ENCODE results near the gene ATR. TPM values are rescaled to one million over a fixed set of nuclear protein-coding genes. Genes with fewer than 3 reads are reported as not detected.

ATR gene
- polyA plus RNA-seq, 1 donor from 2014 or later: 26.1 TPM

DNA sequence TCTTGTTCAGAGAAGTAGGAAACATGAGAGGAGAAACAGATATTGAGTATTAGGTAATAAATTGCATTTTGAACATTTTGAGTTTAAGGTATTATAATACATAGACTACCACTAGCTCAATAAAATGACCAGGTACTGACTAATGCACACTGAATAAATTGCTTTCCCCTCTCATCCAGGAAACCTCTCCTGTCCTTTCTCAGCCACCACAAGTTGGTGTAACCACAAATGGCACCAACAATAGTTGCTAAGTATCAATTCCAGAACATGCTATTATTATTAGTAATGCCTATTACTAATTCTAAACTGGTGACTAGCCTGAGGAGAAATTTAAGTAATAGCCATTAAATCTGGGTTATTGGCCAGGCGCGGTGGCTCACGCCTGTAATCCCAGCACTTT is 83.4 kb downstream of the ATR start:
- Histone ChIP-seq H2AFZ (ENCODE audit: low read depth, low read length) (no peak overlapping the region), H3K9ac (ENCODE audit: low read length) (no peak overlapping the region), H3K4me2 (ENCODE audit: low read length) (no peak overlapping the region), H3K79me2 (replicated peaks; ENCODE audit: insufficient read depth, low read length) (no peaks in the 10 kb centered on the region), H4K20me1 (ENCODE audit: insufficient read depth) (no peaks in the 10 kb centered on the region), H3K36me3 (ENCODE audit: insufficient read depth, low read length) (no peaks in the 10 kb centered on the region), H3K9me3 (ENCODE audit: low read length) (no peaks in the 10 kb centered on the region), H3K27ac (ENCODE audit: low read length) (no peak overlapping the region), H3K9me2 (ENCODE audit: insufficient read depth, low read length) (no peaks in the 10 kb centered on the region), H3F3A (ENCODE audit: insufficient read depth, low read length, poor library complexity, severe bottlenecking) (no peaks in the 10 kb centered on the region), H3K4me3 (ENCODE audit: low read length) (no peak overlapping the region), H3K27me3 (ENCODE audit: insufficient read depth, low read depth, low read length) (no peaks in the 10 kb centered on the region)
- TF ChIP-seq MXI1 (conservative IDR thresholded peaks at IDR 0.05; ENCODE audit: poor library complexity, severe bottlenecking) (no peak), EZH2 (IDR thresholded peaks at IDR 0.05; ENCODE audit: borderline replicate concordance, insufficient read depth, low read length, poor library complexity, severe bottlenecking) (no peak), SMC3 (conservative IDR thresholded peaks at IDR 0.05; ENCODE audit: poor library complexity) (no peak), TAF1 (IDR thresholded peaks at IDR 0.05; ENCODE audit: low read depth) (no peak), POLR2AphosphoS5 (IDR thresholded peaks at IDR 0.05) (no peak), EP300 (conservative IDR thresholded peaks at IDR 0.05; ENCODE audit: poor library complexity, severe bottlenecking) (no peak), RAD21 (conservative IDR thresholded peaks at IDR 0.05) (no peak)
- TF ChIP-seq, protein P1, sequence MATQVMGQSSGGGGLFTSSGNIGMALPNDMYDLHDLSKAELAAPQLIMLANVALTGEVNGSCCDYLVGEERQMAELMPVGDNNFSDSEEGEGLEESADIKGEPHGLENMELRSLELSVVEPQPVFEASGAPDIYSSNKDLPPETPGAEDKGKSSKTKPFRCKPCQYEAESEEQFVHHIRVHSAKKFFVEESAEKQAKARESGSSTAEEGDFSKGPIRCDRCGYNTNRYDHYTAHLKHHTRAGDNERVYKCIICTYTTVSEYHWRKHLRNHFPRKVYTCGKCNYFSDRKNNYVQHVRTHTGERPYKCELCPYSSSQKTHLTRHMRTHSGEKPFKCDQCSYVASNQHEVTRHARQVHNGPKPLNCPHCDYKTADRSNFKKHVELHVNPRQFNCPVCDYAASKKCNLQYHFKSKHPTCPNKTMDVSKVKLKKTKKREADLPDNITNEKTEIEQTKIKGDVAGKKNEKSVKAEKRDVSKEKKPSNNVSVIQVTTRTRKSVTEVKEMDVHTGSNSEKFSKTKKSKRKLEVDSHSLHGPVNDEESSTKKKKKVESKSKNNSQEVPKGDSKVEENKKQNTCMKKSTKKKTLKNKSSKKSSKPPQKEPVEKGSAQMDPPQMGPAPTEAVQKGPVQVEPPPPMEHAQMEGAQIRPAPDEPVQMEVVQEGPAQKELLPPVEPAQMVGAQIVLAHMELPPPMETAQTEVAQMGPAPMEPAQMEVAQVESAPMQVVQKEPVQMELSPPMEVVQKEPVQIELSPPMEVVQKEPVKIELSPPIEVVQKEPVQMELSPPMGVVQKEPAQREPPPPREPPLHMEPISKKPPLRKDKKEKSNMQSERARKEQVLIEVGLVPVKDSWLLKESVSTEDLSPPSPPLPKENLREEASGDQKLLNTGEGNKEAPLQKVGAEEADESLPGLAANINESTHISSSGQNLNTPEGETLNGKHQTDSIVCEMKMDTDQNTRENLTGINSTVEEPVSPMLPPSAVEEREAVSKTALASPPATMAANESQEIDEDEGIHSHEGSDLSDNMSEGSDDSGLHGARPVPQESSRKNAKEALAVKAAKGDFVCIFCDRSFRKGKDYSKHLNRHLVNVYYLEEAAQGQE (IDR thresholded peaks at IDR 0.05; ENCODE audit: borderline replicate concordance): no peak

DNA sequence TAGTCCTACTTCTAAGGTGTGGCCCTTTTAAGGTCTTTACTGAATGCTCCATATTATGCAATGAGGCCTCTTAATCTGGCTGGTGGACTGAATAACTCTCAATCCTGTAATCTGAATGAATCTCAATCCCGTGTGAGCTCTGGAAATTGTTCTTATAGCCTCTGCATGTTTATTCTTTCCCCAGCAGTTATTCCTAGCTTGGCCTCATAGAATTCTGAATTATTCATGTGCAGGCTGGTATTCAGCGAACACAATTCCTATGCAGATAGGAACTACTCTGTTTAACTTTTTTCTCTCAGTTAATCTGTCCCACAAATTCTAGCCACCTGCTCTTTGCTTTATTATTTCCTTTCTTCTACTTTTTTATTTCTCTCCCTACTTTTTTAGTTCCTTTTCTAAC is 86.3 kb downstream of the ATR start:
- no peaks in the 10 kb centered on the region for H3K9me3 ChIP-seq (ENCODE audit: low read length)
- no peaks in the 10 kb centered on the region for H3K9me2 ChIP-seq (ENCODE audit: insufficient read depth, low read length)
- no peaks in the 10 kb centered on the region for H4K20me1 ChIP-seq (ENCODE audit: insufficient read depth)
- no peak overlapping the region for H3K4me2 ChIP-seq (ENCODE audit: low read length)
- no peak for TF ChIP-seq SMC3 (conservative IDR thresholded peaks at IDR 0.05; ENCODE audit: poor library complexity)
- TF ChIP-seq, protein P2, sequence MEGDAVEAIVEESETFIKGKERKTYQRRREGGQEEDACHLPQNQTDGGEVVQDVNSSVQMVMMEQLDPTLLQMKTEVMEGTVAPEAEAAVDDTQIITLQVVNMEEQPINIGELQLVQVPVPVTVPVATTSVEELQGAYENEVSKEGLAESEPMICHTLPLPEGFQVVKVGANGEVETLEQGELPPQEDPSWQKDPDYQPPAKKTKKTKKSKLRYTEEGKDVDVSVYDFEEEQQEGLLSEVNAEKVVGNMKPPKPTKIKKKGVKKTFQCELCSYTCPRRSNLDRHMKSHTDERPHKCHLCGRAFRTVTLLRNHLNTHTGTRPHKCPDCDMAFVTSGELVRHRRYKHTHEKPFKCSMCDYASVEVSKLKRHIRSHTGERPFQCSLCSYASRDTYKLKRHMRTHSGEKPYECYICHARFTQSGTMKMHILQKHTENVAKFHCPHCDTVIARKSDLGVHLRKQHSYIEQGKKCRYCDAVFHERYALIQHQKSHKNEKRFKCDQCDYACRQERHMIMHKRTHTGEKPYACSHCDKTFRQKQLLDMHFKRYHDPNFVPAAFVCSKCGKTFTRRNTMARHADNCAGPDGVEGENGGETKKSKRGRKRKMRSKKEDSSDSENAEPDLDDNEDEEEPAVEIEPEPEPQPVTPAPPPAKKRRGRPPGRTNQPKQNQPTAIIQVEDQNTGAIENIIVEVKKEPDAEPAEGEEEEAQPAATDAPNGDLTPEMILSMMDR (IDR thresholded peaks at IDR 0.05; ENCODE audit: poor library complexity, severe bottlenecking): no peak
- no peak for TF ChIP-seq RAD21 (conservative IDR thresholded peaks at IDR 0.05)
- TF ChIP-seq POLR2AphosphoS5 (IDR thresholded peaks at IDR 0.05): no peak
- no peak overlapping the region for H3K9ac ChIP-seq (ENCODE audit: low read length)
- no peak overlapping the region for H2AFZ ChIP-seq (ENCODE audit: low read depth, low read length)
- peaks cover 4% of the 10 kb centered on the region for H3K36me3 ChIP-seq (ENCODE audit: insufficient read depth, low read length)
- no peaks in the 10 kb centered on the region for H3K79me2 ChIP-seq (replicated peaks; ENCODE audit: insufficient read depth, low read length)
- no peak overlapping the region for H3K27ac ChIP-seq (ENCODE audit: low read length)
- H3F3A ChIP-seq (ENCODE audit: insufficient read depth, low read length, poor library complexity, severe bottlenecking): no peaks in the 10 kb centered on the region
- no peak overlapping the region for H3K4me3 ChIP-seq (ENCODE audit: low read length)
- H3K27me3 ChIP-seq (ENCODE audit: insufficient read depth, low read depth, low read length): no peaks in the 10 kb centered on the region

Data from neural cell (in vitro differentiated cells).